Ishikawa (cell line): ENCODE results near the gene PEA15.

Experiments
- CEBPB ChIP-seq: IDR thresholded peaks from 2 replicates; pipeline ENCODE4 v1.6.1; 2012
- CREB1 ChIP-seq: IDR thresholded peaks from 2 replicates; pipeline ENCODE4 v1.6.1; 2012; ENCODE audit warnings: low read depth
- EGR1 ChIP-seq: IDR thresholded peaks from 2 replicates; pipeline ENCODE4 v1.6.1; 2012
- EP300 ChIP-seq: IDR thresholded peaks from 2 replicates; pipeline ENCODE4 v1.6.1; 2012; ENCODE audit warnings: borderline replicate concordance
- FOXM1 ChIP-seq: IDR thresholded peaks from 2 replicates; pipeline ENCODE4 v1.6.1; 2012; ENCODE audit warnings: low read depth, borderline replicate concordance
- MAX ChIP-seq: IDR thresholded peaks from 2 replicates; pipeline ENCODE4 v1.6.1; 2012
- NFIC ChIP-seq: IDR thresholded peaks from 2 replicates; pipeline ENCODE4 v1.6.1; 2012
- RAD21 ChIP-seq: IDR thresholded peaks from 2 replicates; pipeline ENCODE4 v1.6.1; 2012; ENCODE audit warnings: low read depth
- TAF1 ChIP-seq: IDR thresholded peaks from 2 replicates; pipeline ENCODE4 v1.6.1; 2012; ENCODE audit warnings: low read depth, mild to moderate bottlenecking
- TCF12 ChIP-seq: IDR thresholded peaks from 2 replicates; pipeline ENCODE4 v1.6.1; 2012; ENCODE audit warnings: low read depth
- TEAD4 ChIP-seq: IDR thresholded peaks from 2 replicates; pipeline ENCODE4 v1.6.1; 2012
- USF1 ChIP-seq: IDR thresholded peaks from 2 replicates; pipeline ENCODE4 v1.6.1; 2012
- YY1 ChIP-seq: IDR thresholded peaks from 2 replicates; pipeline ENCODE4 v1.6.1; 2012; ENCODE audit warnings: low read depth
- ZBTB7A ChIP-seq: IDR thresholded peaks from 2 replicates; pipeline ENCODE4 v1.6.1; 2012; ENCODE audit warnings: low read depth
- TF ChIP-seq, protein P1 (sequence below): IDR thresholded peaks from 2 replicates; pipeline ENCODE4 v1.6.1; 2012; ENCODE audit warnings: low read depth, mild to moderate bottlenecking

PEA15 gene

DNA sequence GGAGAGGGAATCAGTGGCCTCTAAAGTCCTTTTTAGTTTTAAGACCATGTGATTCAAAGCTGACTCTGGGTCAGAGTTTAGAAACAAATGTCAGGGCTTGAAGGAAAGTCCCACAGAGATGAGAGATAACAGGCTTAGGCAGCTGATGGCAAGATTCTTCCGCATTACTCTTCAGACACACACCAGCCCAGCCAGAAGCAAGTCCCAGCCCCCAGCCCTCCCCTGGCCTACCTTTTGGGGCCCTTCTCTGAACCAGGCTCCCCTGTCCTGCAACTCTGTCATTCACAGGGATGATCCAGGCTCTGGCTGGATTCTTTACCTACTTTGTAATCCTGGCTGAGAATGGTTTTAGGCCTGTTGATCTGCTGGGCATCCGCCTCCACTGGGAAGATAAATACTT, 28.0 kb upstream of the PEA15 start:
- TF ChIP-seq, protein P1, sequence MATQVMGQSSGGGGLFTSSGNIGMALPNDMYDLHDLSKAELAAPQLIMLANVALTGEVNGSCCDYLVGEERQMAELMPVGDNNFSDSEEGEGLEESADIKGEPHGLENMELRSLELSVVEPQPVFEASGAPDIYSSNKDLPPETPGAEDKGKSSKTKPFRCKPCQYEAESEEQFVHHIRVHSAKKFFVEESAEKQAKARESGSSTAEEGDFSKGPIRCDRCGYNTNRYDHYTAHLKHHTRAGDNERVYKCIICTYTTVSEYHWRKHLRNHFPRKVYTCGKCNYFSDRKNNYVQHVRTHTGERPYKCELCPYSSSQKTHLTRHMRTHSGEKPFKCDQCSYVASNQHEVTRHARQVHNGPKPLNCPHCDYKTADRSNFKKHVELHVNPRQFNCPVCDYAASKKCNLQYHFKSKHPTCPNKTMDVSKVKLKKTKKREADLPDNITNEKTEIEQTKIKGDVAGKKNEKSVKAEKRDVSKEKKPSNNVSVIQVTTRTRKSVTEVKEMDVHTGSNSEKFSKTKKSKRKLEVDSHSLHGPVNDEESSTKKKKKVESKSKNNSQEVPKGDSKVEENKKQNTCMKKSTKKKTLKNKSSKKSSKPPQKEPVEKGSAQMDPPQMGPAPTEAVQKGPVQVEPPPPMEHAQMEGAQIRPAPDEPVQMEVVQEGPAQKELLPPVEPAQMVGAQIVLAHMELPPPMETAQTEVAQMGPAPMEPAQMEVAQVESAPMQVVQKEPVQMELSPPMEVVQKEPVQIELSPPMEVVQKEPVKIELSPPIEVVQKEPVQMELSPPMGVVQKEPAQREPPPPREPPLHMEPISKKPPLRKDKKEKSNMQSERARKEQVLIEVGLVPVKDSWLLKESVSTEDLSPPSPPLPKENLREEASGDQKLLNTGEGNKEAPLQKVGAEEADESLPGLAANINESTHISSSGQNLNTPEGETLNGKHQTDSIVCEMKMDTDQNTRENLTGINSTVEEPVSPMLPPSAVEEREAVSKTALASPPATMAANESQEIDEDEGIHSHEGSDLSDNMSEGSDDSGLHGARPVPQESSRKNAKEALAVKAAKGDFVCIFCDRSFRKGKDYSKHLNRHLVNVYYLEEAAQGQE = no peak

- TF ChIP-seq USF1 = no peak
These were observed 27.5 kb upstream of the PEA15 start for GRCh38 chr1:160177667-160178066.

- no peak for TF ChIP-seq TEAD4
- no peak for TF ChIP-seq NFIC
- TF ChIP-seq ZBTB7A = no peak
- TF ChIP-seq FOXM1 = no peak
- TF ChIP-seq EGR1 = no peak
- no peak for TF ChIP-seq CEBPB
- TF ChIP-seq MAX = no peak
- TF ChIP-seq USF1 = no peak
- TF ChIP-seq YY1 = no peak
- TF ChIP-seq, protein P1 = no peak
- TF ChIP-seq RAD21 = no peak
- no peak for TF ChIP-seq EP300
- TF ChIP-seq TCF12 = no peak
- TF ChIP-seq CREB1 = no peak
- TF ChIP-seq TAF1 = no peak
These were observed 26.5 kb upstream of the PEA15 start for GRCh38 chr1:160178731-160179130.

DNA sequence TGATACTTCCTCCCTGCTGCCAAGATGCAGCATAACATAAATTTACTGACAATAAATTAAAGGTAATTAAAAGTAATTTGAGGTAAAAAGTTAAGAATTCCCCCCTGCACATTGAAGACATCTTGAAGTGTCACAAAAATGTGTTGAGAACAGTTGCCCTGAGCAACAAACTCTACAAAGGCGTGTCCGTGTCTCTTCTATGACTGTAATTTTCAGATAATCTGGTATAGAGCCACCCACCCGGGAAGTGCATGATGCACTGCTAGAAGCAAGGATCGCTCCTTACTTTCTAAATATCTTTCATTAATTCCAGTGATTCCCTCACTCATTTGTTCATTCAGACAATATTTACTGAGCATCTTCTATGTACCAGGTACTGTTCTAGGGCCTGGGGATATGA, 25.8 kb upstream of the PEA15 start:
- no peak for TF ChIP-seq CREB1
- TF ChIP-seq ZBTB7A = no peak
- TF ChIP-seq, protein P1 = no peak
- no peak for TF ChIP-seq NFIC
- no peak for TF ChIP-seq FOXM1
- TF ChIP-seq TAF1 = no peak
- TF ChIP-seq TEAD4 = no peak
- no peak for TF ChIP-seq RAD21
- no peak for TF ChIP-seq TCF12
- TF ChIP-seq EGR1 = no peak
- no peak for TF ChIP-seq EP300
- TF ChIP-seq USF1 = no peak
- no peak for TF ChIP-seq YY1
- no peak for TF ChIP-seq MAX
- no peak for TF ChIP-seq CEBPB

DNA sequence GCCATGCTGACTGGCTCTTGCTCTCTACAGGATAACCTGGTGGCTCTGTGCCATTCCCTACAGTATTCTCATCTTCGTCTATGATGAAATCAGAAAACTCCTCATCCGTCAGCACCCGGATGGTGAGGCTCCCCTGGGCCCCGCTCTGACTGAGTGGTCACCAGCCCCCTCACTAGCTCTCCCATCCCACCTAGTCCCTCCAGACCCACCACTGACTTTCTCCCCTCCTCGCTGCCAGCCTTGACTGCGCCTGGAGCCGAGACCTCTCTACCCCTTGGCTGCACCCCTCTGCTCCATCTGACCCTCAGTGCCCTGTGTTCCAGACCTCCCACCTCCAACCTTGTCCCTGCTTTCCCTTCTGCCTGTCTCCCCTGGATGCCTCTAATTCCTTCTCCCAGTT, 18.9 kb upstream of the PEA15 start:
- TF ChIP-seq USF1 = no peak
- no peak for TF ChIP-seq CEBPB
- no peak for TF ChIP-seq CREB1
- TF ChIP-seq TEAD4 = no peak
